GM06990 (cell line): ENCODE data around the gene ATRIP.

Experiments used
- DNase-seq: peaks from one replicate; pipeline ENCODE4 v3.0.0-alpha.2; 2011; ENCODE audit not compliant: insufficient read length; ENCODE audit errors: extremely low read depth
- H3K27me3 ChIP-seq: replicated peaks from 2 replicates; pipeline ENCODE4 v1.6.0; 2011; ENCODE audit warnings: low read length; ENCODE audit not compliant: control insufficient read depth, insufficient read depth
- H3K36me3 ChIP-seq: 2 replicates; pipeline ENCODE4 v1.5.1; 2011; ENCODE audit warnings: low read length; ENCODE audit not compliant: control insufficient read depth, insufficient read depth
- H3K4me3 ChIP-seq: replicated peaks from 2 replicates; pipeline ENCODE4 v1.5.1; 2011; ENCODE audit warnings: low read depth, mild to moderate bottlenecking, control low read depth, low read length
- TF ChIP-seq, protein P1 (sequence below): IDR thresholded peaks from 2 replicates; pipeline ENCODE4 v1.5.1; 2011; ENCODE audit warnings: low read length, control low read depth, mild to moderate bottlenecking, inconsistent platforms; ENCODE audit not compliant: insufficient read depth, poor library complexity, severe bottlenecking

The ATRIP gene

DNA sequence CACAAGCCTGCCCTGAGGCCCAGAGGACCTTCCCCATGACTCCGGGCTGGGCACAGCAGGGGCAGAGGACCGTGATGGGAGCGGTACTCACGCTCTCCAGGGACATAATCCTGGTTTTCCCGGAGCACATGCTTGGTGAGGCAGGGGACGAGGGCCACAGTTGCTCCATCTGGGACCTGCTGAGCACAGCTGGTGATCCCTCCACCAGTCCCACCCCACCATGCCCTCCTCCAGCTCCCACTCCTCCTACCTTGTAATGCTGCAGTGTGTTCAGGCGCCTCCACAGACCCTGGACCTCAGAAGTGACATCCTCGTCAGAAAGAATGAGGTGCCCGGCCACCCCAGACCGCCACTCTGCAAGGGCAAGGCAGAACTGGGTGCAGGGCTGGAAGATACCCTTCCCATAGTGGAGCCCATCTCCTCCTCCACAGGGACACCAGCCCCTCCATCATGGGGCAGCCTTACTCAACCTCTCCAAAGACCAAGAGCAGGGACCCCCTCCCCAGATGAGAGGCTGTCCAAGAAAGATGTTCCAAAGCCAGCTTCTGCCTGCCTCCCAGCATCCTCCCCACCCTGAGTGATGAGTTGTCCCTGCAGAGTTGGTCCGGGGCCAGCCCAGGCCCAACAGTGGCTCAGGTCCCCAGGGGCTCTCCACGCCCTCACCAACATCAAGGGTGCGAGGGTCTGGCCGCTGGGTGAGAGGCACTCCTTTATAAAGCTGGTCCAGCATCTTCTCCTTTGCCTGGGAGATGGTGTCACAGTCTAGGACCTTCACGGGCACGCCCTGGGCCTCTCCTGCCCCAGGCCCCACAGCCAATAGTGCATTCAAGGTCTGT lies 36.1 kb upstream of the ATRIP start:
- Histone ChIP-seq H3K36me3 (no peaks in the 10 kb centered on the region; the same call in 1 of the 2 replicates), H3K27me3 (no peaks in the 10 kb centered on the region), H3K4me3 (no peak overlapping the region)
- TF ChIP-seq, protein P1, sequence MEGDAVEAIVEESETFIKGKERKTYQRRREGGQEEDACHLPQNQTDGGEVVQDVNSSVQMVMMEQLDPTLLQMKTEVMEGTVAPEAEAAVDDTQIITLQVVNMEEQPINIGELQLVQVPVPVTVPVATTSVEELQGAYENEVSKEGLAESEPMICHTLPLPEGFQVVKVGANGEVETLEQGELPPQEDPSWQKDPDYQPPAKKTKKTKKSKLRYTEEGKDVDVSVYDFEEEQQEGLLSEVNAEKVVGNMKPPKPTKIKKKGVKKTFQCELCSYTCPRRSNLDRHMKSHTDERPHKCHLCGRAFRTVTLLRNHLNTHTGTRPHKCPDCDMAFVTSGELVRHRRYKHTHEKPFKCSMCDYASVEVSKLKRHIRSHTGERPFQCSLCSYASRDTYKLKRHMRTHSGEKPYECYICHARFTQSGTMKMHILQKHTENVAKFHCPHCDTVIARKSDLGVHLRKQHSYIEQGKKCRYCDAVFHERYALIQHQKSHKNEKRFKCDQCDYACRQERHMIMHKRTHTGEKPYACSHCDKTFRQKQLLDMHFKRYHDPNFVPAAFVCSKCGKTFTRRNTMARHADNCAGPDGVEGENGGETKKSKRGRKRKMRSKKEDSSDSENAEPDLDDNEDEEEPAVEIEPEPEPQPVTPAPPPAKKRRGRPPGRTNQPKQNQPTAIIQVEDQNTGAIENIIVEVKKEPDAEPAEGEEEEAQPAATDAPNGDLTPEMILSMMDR: no peak
- DNase-seq: no peak

DNA sequence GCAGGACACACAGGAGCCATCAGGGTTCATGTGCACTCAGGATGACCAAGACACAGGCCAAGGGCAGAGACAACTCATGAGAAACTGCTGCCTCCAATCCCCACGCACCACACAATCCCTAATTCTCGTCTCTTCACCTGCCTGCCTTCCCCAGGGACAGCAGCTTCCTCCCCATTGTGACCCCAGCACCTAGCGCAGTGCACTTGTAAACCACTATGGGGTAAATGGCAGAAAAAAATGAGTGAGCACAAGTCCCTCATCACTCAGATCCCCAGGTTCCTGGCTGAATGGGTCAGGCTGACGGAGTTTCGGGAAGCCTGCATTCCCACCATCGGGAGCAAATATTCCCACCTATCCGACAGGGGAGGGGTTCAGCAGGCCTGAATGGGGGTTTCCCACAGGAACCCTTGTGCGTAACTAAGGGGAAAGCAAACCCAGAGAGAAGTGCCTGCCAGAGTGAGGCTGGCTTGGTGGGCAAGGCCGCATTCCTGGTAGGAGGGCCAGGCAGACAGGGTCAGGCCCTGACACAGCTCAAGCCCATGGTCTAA lies 35.4 kb upstream of the ATRIP start:
- DNase-seq: no peak
- Histone ChIP-seq H3K36me3 (no peaks in the 10 kb centered on the region; the same call in 1 of the 2 replicates), H3K4me3 (no peak overlapping the region), H3K27me3 (no peaks in the 10 kb centered on the region)
- TF ChIP-seq, protein P1: no peak

DNA sequence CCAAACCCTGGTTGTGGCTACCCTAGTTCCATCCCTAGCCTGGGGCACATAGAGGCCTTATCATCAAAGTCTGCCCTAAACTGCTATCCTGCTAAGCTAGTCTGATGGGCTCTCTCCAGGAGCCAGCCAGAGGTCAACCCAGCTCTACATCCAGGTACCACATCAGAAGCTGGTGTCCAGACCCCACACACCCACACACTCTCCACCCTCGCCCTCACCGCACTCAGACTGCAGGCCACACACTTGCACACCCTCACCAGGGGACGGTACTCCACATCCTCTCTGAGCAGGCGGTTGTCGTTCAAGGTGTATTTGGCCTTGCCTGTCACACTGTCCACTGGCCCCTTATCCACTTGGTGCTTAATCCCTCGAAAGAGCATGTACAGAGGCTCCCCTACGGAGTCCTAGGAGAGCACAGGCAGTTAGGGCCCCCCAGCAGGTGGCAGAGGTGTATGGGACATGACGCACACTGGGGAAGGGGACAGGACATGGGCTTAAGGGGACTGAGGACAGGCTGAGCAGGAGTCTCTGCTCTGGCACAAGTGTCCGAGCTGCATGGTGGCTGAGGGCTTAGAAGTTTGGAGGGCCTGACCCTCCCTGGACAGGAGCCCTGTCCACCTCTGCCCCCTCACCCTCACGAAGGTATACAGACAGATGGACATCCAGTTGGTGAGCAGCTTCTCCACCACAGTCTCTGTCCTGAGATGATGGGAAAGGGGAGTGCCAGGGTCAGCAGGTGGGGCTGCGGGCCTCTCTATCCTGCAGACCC lies 34.7 kb upstream of the ATRIP start:
- Histone ChIP-seq H3K36me3 (no peaks in the 10 kb centered on the region; the same call in 1 of the 2 replicates), H3K27me3 (no peaks in the 10 kb centered on the region), H3K4me3 (no peak overlapping the region)
- no peak for DNase-seq
- TF ChIP-seq, protein P1: no peak

DNA sequence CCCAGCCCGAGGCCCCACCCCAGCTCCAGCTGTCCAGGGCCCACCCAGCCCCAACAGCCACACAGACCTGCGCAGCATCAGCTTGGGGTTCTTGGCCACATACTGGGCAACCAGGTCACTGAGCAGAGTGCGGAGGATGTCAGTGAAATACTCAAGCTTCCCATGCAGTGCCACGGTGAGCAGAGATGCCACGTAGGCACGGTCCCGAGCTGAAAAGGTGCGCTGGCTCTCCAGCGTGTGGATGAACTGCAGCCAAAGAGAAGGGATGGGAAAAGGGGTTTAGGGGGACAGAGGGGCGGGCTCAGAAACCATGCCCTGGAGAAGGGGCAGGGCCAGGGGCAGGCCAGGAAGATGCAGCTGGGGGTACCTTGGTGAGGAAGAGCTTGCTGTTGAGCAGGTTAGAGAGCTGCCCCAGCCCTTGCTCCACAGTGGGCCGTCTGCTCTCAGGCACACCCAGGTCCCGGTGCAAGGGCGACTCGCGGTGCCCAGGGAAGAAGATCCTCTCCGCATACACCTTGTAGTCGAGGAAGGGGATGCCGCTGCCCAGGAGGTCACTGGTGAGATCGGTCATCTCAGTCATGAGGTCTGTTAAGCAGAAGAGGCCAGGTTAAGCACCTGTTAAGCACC lies 34.0 kb upstream of the ATRIP start:
- no peak overlapping the region for H3K4me3 ChIP-seq
- no peak for DNase-seq
- H3K36me3 ChIP-seq: no peaks in the 10 kb centered on the region; the same call in 1 of the 2 replicates
- TF ChIP-seq, protein P1: no peak
- no peaks in the 10 kb centered on the region for H3K27me3 ChIP-seq

DNA sequence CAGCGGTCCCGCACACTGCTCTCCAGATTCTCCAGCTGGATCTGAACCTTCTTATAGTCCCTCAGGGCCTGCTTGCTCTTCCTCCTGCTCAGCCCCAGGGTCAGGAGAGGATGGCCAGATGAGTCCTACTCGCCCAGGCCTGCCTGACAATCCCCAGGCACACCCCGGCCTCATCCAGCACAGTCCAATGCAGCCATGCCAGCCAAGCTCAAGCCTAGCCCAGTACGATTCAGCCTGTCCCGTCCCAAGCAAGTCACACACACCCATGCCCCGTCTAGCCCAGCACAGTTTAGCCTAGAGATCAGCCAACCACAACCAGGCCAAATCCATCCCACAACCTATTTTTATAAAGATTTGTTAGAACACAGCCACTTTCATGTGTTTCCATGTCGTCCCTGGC lies 33.5 kb upstream of the ATRIP start:
- TF ChIP-seq, protein P1: no peak
- no peaks in the 10 kb centered on the region; the same call in 1 of the 2 replicates for H3K36me3 ChIP-seq
- H3K4me3 ChIP-seq: no peak overlapping the region
- no peak for DNase-seq
- no peaks in the 10 kb centered on the region for H3K27me3 ChIP-seq
